NB4 (cell line): Measurements from ENCODE around the gene CMTM1.

ENCODE experiments used
- DNase-seq: peaks from one replicate; pipeline ENCODE4 v3.0.0; 2010; ENCODE audit warnings: low read depth
- H3K4me3 ChIP-seq: one replicate; pipeline ENCODE4 v1.5.1; 2011; ENCODE audit warnings: mild to moderate bottlenecking, low read depth, low read length, moderate library complexity
- CTCF ChIP-seq: IDR thresholded peaks from one replicate; pipeline ENCODE4 v1.5.1; 2012; ENCODE audit warnings: low read depth, low read length
- MAX ChIP-seq: IDR thresholded peaks from 2 replicates; pipeline ENCODE4 v1.6.1; 2011; ENCODE audit warnings: low read depth, low read length
- MYC ChIP-seq: IDR thresholded peaks from 2 replicates; pipeline ENCODE4 v1.6.1; 2011; ENCODE audit warnings: low read depth, low read length
- POLR2A ChIP-seq: IDR thresholded peaks from 2 replicates; pipeline ENCODE4 v1.6.1; 2011; ENCODE audit warnings: mild to moderate bottlenecking; ENCODE audit not compliant: insufficient read length; ENCODE audit errors: extremely low read depth

Gene CMTM1

DNA sequence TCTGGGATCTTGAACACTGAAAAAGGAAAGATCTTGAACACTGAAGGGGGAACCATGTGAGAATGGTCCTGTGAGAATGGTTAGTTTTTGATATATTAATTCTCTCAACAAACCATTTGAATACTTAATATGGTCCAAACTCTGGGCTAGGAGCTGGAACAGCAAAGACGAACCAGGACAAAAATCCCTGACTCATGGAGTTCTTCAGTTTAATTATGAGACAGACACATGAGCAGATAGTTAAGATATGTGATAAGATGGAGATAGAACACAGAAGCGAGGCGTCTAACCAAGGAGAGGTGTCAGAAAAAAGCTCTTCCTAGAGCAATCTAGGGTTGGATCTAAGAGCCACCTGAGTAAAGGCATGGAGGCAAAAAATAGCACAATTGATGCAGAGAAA, 12.2 kb upstream of the CMTM1 start:
- TF ChIP-seq CTCF, result no peak
- no peak for TF ChIP-seq MYC
- TF ChIP-seq POLR2A, result no peak
- no peak for TF ChIP-seq MAX
- H3K4me3 ChIP-seq, result peak overlapping the region; percentile 83
- no peak for DNase-seq

- no peak for TF ChIP-seq MAX
- TF ChIP-seq MYC, result no peak
- TF ChIP-seq CTCF, result no peak
- peak overlapping the region; percentile 83 for H3K4me3 ChIP-seq
- DNase-seq, result no peak
Observed at GRCh38 chr16:66554495-66554894, 11.7 kb upstream of the CMTM1 start.

DNA sequence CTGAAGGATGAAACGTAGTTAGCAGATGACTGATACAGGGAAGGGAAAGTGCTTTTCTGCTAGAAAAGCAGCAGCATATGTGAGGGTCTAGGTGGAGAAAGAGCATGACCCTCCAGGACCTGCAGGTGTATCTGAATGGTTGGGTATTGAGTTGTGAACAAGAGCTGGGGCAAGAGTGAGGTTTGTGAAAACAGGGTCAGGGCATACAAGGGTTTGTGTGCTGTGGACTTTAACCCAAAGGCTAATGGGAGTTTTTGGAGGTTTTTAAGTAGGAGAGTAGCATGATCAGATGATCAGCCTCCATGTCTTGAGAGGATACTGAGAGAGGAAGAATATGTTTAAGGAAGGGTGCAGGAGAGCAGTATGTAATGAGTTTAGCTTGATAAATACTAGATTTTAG, 6.1 kb upstream of the CMTM1 start:
- DNase-seq, result no peak
- H3K4me3 ChIP-seq, result no peak overlapping the region
- TF ChIP-seq CTCF (no peak), MYC (no peak), POLR2A (no peak), MAX (no peak)

DNA sequence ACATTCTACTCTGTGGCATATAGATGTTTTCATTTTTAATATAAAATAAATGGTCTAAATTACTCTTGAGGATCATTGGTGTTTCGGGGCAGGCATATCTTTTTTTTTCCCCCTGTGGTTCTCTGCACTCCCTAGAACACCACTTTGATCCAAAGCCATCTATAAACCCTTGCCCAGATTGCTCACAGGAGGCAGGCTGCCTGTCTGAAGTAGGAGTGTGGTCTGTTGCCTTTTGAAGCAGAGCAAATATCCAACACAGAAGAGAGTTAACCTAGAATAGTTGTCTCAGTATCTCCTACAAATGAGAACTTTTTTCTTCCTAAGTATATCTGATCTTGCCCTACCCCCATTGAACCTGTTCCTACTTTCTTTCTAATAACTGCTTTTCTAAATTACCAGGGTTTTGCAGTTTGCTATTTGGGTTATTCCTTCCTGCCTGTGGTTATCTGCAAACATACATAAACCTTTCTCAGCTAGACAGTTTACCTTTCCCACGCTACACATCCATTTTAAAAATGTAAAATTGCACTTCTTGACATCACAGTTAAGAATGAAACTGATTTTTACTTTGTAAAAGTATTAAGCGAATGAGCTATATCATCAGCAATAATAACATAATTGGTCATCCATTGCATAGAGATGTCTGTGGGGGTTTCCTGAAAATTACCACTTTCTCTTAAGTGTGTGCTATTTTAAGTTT, 4.7 kb upstream of the CMTM1 start:
- DNase-seq, result no peak
- H3K4me3 ChIP-seq, result no peak overlapping the region
- no peak for TF ChIP-seq CTCF
- TF ChIP-seq POLR2A, result no peak
- no peak for TF ChIP-seq MAX
- no peak for TF ChIP-seq MYC

DNA sequence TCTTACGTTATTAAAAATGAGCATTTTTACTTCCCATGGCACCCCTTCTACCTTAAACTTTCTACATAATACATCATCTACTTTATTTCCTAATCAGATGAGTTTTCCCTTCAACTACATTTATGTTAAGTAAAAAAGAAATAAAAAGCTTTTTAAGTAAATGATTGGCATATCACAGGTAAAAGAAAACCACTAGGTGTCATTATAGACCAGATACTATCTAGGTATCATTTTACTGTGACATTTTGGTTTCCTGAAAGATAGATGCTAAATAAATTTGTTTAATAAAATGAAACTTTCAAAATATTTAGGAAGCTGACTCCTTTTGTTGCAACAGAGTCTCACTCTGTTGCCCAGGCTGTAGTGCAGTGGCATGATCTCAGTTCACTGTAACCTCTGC, 3.8 kb upstream of the CMTM1 start:
- TF ChIP-seq MAX (no peak), POLR2A (no peak), CTCF (no peak)
- no peak overlapping the region for H3K4me3 ChIP-seq
- no peak for DNase-seq

DNA sequence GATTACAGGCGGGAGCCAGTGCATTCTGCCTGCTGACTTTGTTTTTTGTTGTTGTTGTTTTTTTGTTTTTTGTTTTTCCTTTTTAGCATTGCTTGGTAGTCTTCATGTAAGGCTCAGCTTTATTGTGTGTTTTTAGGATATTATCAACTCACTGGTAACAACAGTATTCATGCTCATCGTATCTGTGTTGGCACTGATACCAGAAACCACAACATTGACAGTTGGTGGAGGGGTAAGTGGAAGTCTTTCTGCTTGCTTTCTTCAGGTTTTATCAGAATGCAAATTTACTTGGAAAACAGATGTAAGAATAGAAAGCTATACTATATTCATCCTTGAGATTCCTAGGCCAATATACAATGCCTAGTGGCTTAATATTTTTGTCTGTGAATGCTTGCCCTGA, 3.3 kb upstream of the CMTM1 start:
- no peak for DNase-seq
- H3K4me3 ChIP-seq, result no peak overlapping the region
- TF ChIP-seq MAX (no peak), POLR2A (no peak), MYC (no peak), CTCF (no peak)
